Measurements from ENCODE around the gene NPNT.

DNA sequence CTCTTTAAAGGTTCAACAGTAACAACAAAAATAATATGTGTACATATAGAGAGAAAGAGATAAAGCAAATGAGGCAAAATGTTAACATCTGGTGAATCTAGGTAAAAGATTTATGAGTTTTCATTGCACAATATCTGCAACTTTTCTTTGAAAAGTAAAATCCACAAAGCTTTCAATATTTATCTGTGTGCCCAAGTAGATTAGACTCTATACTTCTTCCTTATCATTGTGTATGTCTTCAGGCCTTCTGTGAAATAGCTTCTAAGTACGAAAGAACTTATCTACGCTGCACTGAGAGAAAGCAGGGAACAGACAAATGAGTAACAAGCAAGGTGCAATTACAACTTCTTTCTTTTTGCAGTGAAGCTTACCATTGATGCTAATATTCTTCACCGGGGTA, 81.6 kb downstream of the NPNT start:
- TF ChIP-seq, protein P1, sequence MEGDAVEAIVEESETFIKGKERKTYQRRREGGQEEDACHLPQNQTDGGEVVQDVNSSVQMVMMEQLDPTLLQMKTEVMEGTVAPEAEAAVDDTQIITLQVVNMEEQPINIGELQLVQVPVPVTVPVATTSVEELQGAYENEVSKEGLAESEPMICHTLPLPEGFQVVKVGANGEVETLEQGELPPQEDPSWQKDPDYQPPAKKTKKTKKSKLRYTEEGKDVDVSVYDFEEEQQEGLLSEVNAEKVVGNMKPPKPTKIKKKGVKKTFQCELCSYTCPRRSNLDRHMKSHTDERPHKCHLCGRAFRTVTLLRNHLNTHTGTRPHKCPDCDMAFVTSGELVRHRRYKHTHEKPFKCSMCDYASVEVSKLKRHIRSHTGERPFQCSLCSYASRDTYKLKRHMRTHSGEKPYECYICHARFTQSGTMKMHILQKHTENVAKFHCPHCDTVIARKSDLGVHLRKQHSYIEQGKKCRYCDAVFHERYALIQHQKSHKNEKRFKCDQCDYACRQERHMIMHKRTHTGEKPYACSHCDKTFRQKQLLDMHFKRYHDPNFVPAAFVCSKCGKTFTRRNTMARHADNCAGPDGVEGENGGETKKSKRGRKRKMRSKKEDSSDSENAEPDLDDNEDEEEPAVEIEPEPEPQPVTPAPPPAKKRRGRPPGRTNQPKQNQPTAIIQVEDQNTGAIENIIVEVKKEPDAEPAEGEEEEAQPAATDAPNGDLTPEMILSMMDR (IDR thresholded peaks at IDR 0.05), result no peak
- TF ChIP-seq POLR2A (IDR thresholded peaks at IDR 0.05), result no peak

All from lower leg skin (tissue), 3 donors.